Measurements from ENCODE around the gene RAB39B. TPM values are rescaled to one million over a fixed set of nuclear protein-coding genes. Genes with fewer than 3 reads are reported as not detected.
"Not testable (repeated sequence)": the region's sequence is repeated elsewhere in the genome, so short reads cannot be mapped to it uniquely, and the experiment has no call there.

The RAB39B gene
- 28.2 TPM for total RNA-seq

GRCh38 chrX:155263854-155264628, at the start of gene RAB39B:
TSS of gene RAB39B (minus strand) at chrX:155264491. CDS start at chrX:155264288, 203 bp downstream.
- peak; percentile 65 for DNase-seq

GRCh38 chrX:155313766-155314165, 49.5 kb upstream of the RAB39B start:
- DNase-seq: no peak

GRCh38 chrX:155293771-155294170, 29.5 kb upstream of the RAB39B start:
- DNase-seq: no peak

GRCh38 chrX:155279873-155280272, 15.6 kb upstream of the RAB39B start:
- no peak for DNase-seq

- no peak for DNase-seq
Observed at GRCh38 chrX:155270969-155271368, 6.7 kb upstream of the RAB39B start.

- not testable (repeated sequence) for DNase-seq
Observed at GRCh38 chrX:155267995-155268394, 3.7 kb upstream of the RAB39B start.

- no peak for DNase-seq
Observed at GRCh38 chrX:155266439-155266838, 2.1 kb upstream of the RAB39B start.

GRCh38 chrX:155262970-155263754, 1.1 kb downstream of the RAB39B start:
- DNase-seq: no peak

GRCh38 chrX:155259752-155260151, 4.5 kb downstream of the RAB39B start:
- DNase-seq: no peak

GRCh38 chrX:155251391-155251790, 12.9 kb downstream of the RAB39B start:
- DNase-seq: no peak

- DNase-seq: no peak
Observed at GRCh38 chrX:155247497-155247896, 16.8 kb downstream of the RAB39B start.

GRCh38 chrX:155246748-155247147, 17.5 kb downstream of the RAB39B start:
- DNase-seq: no peak

- DNase-seq: no peak
Observed at GRCh38 chrX:155242300-155242699, 22.0 kb downstream of the RAB39B start.

GRCh38 chrX:155237719-155238118, 26.6 kb downstream of the RAB39B start:
- no peak for DNase-seq

GRCh38 chrX:155235891-155236290, 28.4 kb downstream of the RAB39B start:
- DNase-seq: no peak

GRCh38 chrX:155231163-155231562, 33.1 kb downstream of the RAB39B start:
- no peak for DNase-seq

GRCh38 chrX:155225774-155226173, 38.5 kb downstream of the RAB39B start:
- no peak for DNase-seq

GRCh38 chrX:155223746-155224145, 40.5 kb downstream of the RAB39B start:
- DNase-seq: not testable (repeated sequence)

GRCh38 chrX:155221351-155221750, 42.9 kb downstream of the RAB39B start:
- DNase-seq: no peak

- no peak for DNase-seq
Observed at GRCh38 chrX:155218777-155219176, 45.5 kb downstream of the RAB39B start.

GRCh38 chrX:155216940-155217440, 47.3 kb downstream of the RAB39B start:
- DNase-seq: no peak

- DNase-seq: peak; percentile 87
Observed at GRCh38 chrX:155216179-155216939, 47.9 kb downstream of the RAB39B start, which contains the start of gene VBP1. TSS of gene VBP1 (plus strand) at chrX:155216460. CDS start at chrX:155216483, 23 bp downstream.
